KBM-7 (cell line): ENCODE data around the gene PCMTD2.
"Not testable (repeated sequence)": the region's sequence is repeated elsewhere in the genome, so short reads cannot be mapped to it uniquely, and the experiment has no call there.

Source experiments
- DNase-seq: peaks from one replicate; pipeline ENCODE4 v3.0.0-alpha.2; 2015
- in situ Hi-C: fragments of 300-500 bp; cut with MboI; formaldehyde crosslinking; loops from 2 replicates; pipeline ENCODE4 v1.14.3; 2020; ENCODE audit warnings: low sequenced_read_pairs, low pct_unique_long_range_greater_than_20kb, mixed read lengths

Gene PCMTD2

DNA sequence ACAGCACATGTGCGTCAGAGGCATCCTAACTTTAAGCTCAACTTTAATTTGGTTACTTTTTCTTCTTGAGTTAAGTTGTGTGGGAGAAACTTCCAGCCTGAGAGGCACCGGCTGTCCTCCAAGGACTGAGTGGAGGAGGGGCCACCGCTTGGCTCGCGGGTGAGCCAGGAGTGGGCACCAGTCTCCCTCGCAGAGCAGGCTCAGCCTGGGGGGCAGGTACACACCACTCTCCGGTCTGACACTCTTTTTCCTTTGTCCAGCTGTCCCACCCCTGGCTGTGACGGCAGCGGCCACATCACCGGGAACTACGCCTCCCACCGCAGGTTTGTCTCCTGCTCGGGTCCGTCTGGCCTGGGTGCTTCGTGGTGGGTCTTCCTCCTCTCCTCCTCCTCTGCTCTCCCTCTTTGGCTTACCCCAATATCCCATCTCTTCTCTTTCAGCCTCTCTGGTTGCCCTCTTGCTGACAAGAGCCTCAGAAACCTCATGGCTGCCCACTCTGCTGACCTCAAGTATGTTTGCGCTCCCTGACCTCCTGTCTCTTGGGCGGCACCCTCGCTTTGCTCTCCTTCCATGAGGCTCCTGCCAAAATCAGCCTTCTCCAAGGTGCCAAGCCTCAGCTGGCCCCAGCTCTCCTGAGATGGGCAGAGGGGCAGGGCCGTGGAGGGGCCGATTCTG, 32.6 kb upstream of the PCMTD2 start:
- in situ Hi-C loops, result no loop called here
- DNase-seq, result no peak

DNA sequence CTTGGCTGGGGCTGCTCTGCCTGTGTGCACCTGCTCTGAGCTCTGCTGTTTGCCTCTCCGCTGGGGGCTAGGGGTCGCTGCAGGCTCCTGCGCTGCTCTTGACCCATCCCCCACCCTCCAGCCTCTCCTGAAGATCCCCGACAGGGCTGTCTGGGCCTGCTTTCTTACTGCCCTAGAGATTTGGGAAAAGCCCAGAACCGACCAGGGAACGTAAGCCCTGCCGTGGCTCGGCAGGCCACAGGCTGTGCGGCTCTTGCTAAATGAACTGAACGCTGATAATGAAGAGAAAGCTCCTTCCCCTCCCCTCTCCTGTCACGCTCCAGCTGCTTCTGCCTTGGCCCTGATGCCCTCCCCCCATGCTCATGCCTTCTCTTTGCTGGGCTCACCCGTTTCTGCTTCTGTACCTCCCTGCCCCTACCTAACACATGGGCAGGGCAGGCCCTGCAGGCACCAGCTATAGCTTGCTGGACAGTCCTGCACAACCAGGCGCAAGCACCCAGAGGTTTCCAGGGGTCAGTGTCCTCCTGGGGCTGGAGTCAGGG, 32.0 kb upstream of the PCMTD2 start:
- peak; percentile 70 for DNase-seq
- in situ Hi-C loops, result no loop called here

DNA sequence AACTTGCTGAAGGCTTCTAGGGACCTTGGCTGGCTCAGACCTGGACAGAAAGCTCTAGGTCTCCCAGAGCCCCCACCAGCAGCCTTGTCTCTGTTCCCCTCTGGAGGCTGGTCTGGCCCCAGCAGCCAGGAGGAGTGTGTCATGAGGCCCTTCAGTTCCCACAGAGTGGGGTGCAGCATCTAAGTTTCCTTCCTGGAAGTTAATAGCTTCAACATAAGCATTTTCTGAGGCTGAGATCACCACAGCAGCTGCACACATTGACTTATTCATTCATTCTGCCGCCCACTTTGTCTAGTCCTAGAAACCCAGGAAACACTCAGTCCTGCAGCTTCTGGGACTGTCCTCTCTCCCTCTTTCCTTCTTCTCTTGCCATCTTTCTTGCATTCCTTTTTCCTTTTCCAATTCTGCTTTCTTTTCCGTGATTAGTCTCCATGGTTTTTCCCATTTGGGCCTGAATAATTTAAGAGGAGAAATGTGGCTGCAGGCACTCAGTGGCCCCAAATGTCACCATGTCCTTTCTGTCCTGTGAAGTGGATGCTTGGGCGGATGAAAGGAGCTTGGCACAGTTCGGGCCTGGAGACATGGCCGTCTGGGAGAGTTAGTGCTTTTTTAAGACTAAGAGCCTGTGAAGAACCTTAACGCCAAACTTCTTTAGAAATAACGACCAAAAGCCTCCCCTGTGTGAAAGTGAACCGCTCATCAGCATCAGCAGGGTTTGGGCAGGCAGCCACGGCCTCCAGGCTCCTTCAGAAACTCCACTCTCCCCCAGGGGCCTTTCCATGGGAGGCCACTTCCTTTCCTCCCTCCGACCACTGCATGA, 31.0 kb upstream of the PCMTD2 start:
- no peak for DNase-seq
- in situ Hi-C loops, result no loop called here

DNA sequence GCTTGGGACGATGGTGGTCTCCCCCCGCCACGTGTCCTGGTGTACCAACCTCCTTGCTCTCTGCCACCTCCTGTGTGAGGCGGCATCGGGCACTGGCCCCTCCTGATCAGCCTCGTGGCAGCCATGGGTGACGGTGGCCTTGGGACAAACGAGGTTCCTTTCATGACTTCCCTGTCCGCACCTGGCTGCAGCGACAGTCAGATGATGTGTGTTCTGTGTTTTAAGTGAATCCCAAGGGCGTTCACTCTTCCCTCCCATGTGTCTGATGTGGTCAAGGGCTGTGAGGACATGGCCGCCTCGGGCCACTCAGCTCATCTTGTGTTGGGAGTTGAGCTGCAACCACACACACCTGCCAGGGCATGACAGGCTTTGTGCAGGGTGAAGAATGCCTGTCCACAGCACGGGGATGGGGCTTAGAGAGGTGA, 30.4 kb upstream of the PCMTD2 start:
- no peak for DNase-seq
- in situ Hi-C loops, result no loop called here

DNA sequence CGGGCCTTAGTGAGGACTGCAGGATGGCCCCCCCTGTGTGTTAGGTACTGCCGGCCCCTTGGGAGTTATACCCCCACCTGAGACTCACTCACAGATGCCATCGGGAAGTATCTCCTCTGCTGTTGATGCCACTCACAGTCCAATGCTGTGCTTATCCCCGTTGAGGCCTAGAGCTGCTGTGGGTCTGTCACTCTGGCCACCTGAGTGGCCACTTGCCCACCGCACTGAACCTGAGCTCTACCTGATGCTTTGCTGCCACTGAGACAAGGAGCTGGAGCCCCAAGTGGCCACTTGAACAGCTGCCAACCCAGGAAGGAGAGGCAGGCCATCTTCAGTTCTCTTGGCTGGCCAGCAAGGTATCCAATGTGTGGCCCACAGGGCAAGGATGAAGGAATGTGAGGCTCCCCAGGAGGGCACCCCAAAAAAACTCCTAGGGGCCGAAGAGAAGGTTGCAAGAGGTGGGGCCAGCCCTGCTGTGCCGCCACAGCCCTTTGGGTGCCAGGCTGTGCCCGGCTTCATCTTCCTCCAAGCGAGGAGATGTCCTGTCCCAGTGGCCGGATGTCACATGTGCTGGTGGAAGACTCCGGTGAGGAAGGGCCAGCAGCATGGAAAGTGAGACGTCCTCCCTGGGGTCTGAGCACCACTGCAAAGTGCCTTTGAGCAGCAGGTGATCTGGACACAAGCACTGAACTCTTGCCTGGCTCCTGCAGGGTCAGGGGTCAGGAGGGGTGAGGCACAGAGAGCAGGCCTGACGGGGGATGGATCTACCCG, 29.5 kb upstream of the PCMTD2 start:
- in situ Hi-C loops, result no loop called here
- no peak for DNase-seq

DNA sequence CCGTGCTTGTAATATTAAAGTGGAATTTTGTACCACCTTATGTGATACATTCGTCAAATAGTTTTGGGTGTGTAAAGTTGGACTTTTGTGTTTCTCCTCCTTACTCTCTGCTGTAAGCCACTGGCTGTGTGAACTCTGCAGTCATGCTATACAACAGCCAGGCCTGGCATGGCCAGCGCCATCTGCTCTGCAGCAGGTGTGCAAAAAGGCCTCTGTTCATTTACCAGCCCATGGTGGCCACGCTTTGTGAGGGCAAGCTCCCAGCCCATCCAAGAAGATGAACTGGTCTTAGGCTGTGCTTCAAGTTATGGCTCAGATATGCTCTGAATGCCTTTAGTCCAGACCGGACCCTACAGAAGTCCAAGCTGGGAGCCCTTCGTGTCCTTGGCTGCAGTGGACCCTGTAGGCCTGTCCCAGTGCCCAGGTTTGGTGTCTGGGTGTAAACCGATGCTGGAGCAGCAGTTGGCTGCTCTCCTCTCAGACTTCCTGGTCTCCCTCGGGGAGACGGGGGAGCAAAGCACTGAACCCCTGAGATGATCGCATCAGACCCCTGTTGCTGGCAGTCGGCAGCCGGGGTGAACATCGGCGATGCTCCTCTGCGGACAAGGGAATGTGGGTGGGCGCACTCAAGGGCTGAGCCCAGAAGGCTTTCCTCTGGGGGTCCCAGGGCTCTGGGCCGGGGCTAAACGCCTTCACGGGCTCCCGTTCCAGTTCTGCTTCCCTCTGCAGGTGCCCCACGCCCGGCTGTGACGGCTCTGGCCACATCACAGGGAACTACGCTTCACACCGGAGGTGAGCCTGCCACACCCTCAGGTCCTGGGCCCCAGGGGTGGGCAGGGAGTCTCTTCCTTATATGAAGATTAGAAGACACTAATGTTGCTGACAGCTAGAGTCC, 28.6 kb upstream of the PCMTD2 start:
- DNase-seq, result no peak
- in situ Hi-C loops, result no loop called here

DNA sequence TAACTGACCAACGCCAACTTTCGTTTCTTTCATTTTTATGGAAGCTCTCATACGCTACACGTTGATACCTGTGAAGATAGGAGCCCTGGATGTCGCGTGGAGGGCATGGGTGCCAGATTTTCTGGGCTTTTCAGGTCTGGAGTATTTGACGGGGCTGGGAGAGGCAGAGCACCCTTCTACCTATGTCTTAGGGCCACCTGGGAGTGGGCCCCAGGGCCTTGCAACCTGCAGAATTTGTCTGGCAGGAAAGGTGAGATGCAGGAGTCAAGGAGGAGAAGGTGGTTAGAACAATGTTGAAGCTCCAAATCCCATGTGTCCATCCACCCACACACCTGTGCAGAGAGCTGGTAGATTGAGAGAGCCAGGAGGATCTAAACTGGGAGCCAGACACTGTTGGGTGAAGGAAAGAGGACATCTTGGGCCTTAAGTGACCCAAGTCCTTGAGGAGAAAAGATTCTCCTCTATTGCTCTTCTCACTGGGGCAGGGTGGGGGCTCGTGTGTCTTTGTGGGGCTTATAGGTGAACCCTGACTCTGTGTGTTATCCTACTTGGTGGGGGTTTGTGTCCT, 27.4 kb upstream of the PCMTD2 start:
- in situ Hi-C loops, result no loop called here
- DNase-seq, result no peak

DNA sequence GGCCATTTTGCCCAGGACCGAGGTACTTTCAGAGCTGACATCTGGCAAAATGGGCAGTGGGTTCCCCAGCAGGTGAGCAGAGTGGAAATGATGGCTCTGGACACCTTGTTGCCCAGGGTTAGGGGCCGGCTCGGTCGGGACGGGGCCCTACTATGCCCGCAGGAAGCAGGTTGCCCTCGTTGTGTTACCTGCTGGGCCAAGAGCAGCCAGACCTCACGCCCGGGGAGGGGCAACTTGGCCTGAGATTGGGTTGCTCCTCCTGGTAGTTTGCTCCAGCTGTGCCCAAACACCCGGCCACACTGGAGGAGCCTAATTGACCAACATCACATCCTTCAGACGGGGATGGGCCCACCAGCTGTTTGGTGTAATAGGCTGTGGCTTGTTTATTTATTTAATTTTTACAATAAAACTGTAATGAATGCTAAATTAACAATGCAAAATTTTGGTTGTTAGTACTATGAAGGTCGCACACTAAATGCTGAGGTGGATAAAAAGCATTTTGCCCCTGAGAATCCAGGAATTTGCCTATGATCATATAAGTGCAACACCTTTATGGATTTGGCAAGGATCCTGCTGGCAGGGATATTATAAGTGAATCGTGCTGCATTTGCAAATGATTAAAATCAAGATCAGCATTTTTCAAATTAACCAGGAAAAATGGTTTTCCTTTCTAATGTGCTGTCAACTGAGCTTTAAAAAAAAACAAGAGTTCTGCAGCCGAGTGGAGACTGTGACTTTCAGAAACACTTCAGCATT, 26.6 kb upstream of the PCMTD2 start:
- DNase-seq, result no peak
- in situ Hi-C loops, result no loop called here

DNA sequence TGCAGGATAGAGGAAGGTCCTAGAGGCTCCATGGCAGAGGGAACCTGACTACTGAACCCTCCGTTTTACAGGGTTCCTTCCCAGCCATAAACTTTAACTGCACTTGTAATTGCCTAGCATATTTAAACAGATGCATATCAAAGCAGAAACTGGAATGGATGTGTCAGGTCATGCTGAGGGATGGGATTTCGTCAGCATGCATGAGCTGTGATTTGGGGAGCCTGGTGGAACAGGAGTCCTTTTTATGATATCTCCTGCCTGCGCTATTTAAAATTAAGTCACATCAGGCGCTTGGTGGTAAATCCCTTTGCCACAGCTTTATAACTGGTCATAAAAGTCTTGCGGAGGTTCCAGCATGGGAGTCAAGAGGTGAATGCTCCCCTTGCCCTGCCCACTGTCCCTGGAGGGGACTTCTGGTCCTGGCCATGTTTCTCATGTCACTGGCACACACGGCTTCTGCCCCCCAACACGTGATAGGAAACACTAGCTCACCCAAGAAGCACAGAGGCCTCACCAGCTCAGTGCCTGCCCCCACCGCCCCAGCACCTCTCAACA, 26.0 kb upstream of the PCMTD2 start:
- no peak for DNase-seq
- in situ Hi-C loops, result no loop called here

DNA sequence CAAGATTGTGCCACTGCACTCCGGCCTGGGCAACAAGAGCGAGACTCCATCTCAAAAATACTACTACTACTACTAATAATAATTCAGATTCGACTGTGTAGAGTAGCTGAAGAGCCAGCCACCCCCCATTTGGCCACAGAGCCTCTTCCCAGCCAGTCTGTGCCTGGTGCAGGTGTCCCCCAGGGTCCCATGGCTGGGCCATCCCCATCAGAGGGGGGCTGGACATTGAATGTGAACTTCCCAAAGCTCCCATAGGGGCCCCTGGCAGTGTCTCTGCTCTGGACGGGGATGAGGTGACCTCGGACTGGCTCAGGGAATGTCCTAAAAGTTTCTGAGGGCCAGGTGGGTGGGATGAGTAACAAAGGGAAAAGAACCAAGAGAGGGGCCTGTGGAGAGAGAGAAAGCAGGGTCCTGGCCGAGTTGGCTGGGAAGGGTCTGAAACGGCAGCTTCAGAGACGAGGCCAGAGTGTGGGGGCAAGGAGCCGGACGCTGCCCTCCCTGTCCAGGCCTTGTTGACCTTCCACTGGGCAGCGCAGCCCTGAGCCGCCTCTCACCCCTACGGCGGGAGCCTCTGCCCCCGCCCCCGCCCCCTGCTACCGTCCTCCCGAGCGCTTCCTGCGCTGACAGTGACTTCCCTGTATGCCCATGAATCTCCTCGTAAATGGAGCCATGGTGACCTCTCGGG, 24.9 kb upstream of the PCMTD2 start:
- in situ Hi-C loops, result no loop called here
- no peak for DNase-seq

DNA sequence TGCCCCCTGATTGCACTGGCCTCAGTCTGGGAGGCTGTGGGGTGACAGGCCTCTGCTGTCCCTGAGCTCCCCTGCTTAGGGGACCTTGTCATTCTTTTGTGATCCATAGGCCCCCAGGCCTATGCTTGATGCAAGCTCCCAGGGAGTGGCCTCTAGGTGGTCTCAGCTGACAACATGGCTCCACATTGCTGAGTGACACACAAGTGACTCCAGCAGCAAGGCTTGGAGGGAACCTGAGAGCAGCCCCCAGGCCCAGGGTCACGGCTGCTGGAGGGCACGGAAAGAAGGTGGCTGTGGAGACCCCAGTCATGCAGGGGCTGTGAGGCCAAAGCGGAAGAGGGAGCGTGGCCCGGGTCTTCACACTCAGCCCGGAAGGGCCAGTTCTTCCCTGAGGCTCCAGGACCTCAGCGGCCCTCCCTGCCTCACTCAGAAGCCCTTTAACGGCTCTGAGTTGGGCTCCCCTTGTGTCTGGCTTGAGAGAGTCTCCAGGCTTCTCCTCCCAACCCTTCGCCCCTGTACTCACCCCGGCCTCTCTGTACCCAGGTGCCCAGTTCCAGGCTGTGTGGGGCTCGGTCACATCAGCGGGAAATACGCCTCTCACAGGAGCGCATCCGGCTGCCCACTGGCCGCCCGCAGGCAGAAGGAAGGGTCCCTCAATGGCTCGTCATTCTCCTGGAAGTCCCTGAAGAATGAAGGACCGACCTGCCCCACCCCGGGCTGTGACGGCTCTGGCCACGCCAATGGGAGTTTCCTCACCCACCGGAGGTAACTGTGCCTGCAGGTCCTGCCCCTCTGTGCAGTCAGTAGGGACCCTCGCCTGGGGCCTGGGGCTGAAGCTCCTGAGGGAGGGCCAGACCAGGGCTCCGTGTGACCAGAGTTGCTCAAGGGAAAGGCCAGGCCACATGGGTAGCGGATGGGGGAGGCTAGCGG, 23.7 kb upstream of the PCMTD2 start:
- no peak for DNase-seq
- in situ Hi-C loops, result no loop called here

DNA sequence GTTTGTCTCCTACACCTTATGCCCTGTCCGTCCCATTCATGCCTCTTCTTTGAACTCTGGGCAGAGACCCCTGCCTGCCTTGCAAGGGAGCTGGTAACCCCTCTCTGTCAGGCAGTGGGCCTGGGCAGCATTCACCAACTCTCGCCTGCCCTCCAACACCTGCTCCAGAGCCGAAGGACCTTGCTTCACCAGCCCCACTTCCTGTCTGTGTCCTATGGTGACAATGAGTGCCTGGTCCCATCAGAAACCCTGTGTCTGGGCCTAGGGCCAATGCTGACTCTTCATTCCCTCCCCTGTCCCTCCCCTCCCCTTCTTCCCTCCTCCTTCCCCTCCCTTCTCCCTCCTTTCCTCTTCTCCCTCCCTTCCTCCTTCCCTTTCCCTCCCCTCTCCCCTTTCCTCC, 22.8 kb upstream of the PCMTD2 start:
- in situ Hi-C loops, result no loop called here
- DNase-seq, result no peak

DNA sequence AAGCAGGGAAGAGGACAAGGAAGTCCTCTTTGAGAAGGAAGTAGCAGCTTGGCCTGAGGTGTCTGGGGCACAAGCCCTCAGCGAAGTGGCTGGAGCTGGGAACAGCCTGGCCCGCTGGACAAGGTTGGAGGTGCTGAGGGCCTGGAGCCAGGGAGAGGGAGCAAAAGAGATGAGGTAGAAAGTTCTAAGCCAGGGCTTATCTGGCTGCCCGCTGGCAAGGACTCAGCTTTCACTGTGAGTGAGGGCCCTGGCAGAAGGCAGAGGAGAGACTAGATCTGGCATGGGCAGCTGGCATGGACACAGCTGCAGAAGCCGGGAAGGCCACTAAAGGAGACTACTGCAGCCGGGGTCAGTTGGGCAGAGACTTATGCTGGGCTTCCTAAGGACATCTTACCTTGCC, 21.8 kb upstream of the PCMTD2 start:
- in situ Hi-C loops, result no loop called here
- no peak for DNase-seq

DNA sequence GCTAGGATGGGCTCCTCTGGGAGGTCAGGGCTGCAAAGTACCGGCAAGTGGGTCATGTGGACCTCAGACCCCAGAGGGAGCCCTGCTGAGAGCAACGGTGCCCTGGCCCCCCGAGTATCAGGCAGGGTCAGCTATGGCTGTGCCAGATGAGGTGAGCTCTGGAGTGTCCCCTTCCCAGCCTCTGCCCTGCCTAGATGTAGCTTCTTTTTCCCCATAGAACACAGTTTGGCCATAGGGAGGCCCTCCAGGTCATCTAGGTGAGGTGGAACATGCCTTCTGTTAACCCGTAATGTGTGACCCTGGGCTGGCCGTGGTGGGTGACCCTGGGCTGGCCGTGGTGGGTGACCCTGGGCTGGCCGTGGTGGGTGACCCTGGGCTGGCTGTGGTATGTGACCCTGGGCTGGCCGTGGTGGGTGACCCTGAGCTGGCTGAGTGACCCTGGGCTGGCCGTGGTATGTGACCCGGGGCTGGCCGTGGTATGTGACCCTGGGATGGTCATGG, 21.2 kb upstream of the PCMTD2 start:
- DNase-seq, result no peak
- in situ Hi-C loops, result no loop called here

DNA sequence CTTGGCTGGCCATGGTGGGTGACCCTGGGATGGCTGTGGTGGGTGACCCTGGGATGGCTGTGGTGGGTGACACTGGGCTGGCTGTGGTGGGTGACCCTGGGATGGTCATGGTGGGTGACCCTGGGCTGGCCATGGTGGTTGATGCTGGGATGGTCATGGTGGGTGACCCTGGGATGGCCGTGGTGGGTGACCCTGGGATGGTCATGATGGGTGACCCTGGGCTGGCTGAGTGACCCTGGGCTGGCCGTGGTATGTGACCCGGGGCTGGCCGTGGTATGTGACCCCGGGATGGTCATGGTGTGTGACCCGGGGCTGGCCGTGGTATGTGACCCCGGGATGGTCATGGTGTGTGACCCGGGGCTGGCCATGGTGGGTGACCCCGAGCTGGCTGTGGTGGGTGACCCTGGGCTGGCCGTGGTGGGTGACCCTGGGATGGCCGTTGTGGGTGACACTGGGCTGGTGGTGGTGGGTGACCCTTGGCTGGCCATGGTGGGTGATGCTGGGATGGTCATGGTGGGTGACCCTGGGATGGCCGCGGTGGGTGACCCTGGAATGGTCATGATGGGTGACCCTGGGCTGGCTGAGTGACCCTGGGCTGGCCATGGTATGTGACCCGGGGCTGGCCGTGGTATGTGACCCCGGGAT, 20.5 kb upstream of the PCMTD2 start:
- DNase-seq, in situ Hi-C loops: not testable (repeated sequence)
